ENCODE measurements around the gene LIN54.
A peak's percentile ranks its signal among the peaks of the same experiment; 100 is the strongest.
"Not testable (repeated sequence)": the region's sequence is repeated elsewhere in the genome, so short reads cannot be mapped to it uniquely, and the experiment has no call there.

Gene LIN54

DNA sequence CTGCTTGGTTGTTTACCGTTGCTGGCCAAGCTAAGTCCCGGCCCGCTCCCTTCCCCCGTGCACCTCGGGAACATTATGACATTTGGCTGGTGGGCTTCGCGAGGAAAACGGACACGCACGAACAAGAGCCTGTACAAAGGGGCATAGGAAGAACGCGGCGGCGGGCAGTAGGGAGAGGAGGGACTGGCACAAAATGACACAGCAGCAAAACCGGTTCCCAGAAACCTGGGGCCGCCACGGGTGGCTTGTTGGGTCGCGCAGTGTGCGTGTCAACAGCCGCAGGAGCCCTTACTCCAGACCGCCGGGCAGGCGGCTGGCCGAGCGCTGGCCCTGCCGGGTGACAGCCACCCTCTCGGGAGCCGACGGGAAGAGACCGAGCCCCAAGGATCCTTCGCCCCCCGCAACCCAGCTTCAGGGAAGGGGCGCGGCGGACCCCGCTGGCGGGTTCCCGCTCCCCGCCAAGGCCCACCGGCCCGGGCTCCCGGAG, 1.6 kb upstream of the LIN54 start:
- DNase-seq (ENCODE audit: low read depth in 3 of 3) = peak in 2 of 3 experiments; percentile 8 to 10

GRCh38 chr4:83011689-83012199, 1.1 kb upstream of the LIN54 start:
- no peak for DNase-seq (ENCODE audit: low read depth in 3 of 3)

DNA sequence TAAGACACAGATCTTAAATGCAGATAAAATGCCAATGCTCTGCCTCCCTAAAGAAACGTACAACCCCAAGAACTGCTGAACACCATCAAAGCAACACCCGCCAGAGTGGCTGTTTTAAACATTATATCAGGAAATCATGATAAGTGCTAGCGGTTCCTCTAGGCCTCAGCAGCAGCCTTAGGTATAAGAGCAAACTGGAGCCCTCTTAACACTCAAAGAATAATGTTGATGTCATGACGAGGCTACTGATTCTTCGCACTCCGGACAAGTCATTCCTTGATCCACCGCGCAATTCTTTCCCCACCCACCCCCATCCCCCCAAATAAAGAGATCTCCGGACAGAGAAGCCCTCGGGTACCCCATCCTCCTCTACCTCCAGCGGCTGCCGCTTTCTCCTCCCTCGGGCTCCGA, 507 bp downstream of the LIN54 start:
- no peak for DNase-seq (ENCODE audit: low read depth in 3 of 3)

DNA sequence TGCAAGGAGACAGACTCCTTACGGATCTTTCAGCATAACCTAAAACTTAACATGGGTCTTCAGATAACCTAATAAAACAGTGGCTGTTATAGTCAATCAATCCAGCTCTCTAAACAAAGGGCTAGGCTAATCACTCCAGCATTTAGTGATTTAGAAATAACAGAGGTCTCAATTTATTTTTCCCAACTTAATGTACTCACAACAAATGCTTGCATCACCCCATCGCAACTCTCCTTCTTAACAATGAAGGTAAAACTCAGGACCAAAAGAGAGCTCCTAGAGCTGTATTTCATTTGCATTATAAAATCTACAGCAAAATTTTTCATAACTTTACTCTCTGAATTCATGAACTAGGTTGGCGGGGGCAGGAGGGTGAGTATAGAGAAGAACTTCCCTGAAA, 1.1 kb downstream of the LIN54 start:
- DNase-seq (ENCODE audit: low read depth in 3 of 3) = no peak

- DNase-seq (ENCODE audit: low read depth in 3 of 3) = not testable (repeated sequence)
These were observed 7.4 kb downstream of the LIN54 start for GRCh38 chr4:83003044-83003791.

GRCh38 chr4:83002329-83002728, 8.3 kb downstream of the LIN54 start:
- no peak for DNase-seq (ENCODE audit: low read depth in 3 of 3)

- no peak for DNase-seq (ENCODE audit: low read depth in 3 of 3)
These were observed 11.7 kb downstream of the LIN54 start for GRCh38 chr4:82998898-82999297.

DNA sequence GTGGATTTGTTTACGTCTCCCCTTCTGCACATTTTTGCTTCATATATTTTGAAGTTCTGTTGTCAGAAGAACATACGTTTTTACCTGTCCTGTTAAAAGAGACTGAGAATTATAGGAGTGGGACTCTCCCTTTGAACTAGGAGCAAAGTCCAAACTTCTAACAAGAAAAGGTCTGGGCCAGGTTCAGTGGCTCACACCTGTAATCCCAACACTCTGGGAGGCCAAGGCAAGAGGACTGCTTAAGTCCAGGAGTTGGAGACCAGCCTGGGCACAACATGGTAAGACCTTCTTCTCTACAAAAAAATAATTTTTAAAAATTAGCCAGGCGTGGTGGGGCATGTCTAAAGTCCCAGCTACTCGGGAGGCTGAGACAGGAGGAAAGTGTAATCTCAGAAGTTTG, 15.8 kb downstream of the LIN54 start:
- DNase-seq (ENCODE audit: low read depth in 3 of 3) = no peak

DNA sequence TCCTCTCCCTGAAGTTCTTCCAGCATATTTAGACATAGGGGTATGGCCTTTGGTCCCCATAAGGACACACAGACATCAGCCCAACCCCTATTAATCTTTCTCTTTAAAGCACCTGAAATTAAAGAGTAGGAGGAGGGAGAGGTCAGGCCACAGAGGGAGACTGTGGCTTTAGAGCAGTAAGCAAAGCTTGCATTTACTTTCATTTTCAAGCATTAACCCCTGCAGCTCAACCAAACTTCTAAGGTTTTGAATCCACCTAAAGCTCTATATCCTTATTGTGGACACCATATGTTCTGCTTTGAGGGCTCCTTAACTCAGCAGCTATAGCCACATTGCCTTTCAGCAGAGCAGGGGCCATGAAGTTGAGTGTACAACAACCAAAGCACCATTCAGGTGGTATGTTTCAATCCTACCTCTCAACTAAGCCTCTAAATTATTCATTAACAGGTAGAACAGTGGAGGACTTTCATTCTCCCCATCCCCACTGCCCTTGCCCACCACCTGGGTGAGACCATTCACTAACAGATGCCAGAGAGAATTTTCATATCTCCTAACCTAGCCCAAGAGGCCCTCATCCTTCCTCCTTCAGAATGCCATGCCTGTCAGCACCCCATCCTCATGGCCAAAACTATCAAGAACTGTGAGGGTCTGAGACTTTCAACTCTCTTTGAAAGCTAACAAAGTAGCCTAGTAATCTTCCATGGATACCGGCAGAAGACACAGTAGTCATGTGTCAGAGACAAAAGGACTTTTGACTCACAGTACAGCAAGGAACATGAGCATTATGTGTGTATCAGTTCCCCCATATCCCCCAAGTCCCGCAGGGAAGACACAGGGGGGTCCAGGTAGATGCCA, 20.8 kb downstream of the LIN54 start:
- no peak for DNase-seq (ENCODE audit: low read depth in 3 of 3)

DNA sequence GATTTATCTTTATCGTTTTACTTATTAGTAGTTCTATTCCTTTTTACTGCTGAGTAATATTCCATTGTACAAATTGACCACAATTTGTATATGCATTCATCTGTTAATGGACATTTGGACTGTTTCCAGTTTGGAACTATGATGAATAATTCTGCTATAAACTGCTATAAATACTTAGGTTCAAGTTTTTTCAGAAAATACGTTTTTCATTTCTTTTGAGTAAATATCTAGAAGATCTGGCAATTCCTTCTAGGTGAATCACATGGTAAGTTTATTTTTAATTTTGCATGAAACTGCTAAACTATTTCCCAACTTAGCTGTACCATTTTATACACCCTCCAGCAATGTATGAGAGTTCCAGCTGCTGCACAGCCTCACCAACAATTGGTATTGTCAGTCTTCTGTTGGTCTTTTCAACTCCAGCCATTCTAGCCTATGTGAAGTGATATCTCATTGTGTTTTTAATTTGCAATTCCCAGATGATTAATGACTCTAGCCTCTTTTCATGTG, 22.2 kb downstream of the LIN54 start:
- DNase-seq (ENCODE audit: low read depth in 3 of 3) = no peak

GRCh38 chr4:82987519-82987918, 23.1 kb downstream of the LIN54 start:
- not testable (repeated sequence) for DNase-seq (ENCODE audit: low read depth in 3 of 3)

DNA sequence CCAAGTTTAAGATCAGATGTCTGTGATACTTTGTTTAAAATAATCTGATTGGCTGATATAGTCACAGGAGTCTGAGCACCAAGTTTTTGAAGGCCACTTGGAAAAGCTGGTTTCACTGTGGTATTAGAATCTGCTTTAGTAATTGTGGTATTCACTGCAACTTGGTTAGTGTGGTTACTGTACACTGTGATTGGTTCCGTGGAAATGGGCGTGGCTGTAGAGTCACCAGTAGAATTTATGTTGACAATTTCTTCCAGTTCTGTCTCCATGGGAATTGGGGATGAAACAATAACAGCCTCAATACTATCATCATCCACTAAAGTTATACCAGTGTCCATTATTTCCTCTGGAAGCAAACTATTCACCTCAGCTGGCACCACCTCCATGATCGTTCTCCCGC, 26.2 kb downstream of the LIN54 start:
- DNase-seq (ENCODE audit: low read depth in 3 of 3) = no peak

GRCh38 chr4:82983444-82983843, 27.2 kb downstream of the LIN54 start:
- no peak for DNase-seq (ENCODE audit: low read depth in 3 of 3)

DNA sequence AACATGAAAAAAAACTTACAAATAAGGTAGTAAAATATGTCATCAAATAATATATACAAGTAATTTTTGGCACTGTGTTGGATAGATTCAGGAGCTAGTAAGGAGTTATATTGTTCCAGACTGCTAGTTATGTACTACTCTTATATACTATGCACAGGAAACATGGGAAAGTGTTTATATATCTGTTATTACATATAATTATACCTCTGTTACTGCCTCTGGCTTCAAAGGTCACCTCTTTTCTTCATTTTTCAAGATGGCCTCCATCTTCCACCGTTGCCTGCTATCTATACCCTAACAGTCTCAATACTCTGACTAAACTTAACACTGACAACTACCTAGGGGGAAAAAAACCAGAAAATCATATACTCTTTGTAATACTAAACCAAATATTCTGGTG, 29.5 kb downstream of the LIN54 start:
- no peak for DNase-seq (ENCODE audit: low read depth in 3 of 3)

DNA sequence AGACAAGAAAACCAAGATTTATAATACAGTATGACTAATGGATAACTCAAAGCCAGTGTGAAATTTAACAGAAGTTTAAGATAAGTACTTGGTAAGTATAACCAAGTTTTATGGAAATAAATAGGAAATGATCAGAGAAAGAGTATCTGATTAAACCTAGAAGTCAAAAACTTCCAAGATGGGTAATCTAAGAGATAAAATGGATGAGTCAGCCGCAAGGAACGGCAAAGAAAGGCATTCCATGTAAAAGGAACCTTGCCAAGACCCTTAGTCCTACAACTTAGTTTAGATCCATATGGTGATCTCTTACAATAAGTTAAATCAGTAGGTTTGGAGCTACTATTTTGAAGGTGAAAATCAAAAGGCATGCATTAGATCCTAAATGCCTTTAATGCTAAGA, 34.8 kb downstream of the LIN54 start:
- DNase-seq (ENCODE audit: low read depth in 3 of 3) = no peak

GRCh38 chr4:82969414-82969813, 41.2 kb downstream of the LIN54 start:
- DNase-seq (ENCODE audit: low read depth in 3 of 3) = no peak

DNA sequence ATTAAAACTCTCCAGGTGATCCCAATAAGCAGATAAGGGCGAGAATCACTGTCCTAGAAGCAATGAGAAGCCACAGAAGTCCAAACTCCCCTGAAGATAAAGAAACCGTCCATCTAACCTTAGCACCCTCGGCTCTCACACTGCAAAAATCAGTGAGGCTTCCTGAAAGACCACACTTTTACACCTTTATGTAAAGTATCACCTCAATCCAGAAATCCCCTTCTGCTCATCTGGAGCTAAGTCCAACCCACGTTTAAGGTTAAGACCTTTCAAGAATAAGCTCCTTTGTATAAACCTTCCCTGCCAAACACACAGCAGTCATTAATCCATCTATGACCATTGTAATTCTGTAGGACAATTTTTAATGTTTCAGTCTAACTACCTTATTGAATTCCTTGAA, 41.7 kb downstream of the LIN54 start:
- no peak for DNase-seq (ENCODE audit: low read depth in 3 of 3)

DNA sequence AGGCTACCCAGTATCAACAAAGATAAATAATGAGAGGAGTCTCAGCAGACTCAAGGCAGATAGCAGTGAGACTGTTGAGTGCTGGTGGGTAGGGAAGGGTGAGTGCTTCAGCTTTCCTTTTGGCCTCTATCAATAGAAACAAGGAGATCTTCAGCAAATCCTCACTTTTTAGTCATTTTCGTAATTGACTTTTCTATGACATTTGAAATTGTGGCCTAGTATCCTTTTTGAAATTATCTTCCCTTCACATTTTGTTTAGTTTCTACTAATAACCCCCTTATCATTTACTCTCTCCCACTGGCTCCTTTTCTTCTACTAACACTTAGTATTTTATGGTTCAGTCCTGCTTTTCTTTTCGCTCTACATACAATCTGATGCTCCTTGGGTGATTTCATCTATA, 44.9 kb downstream of the LIN54 start:
- DNase-seq (ENCODE audit: low read depth in 3 of 3) = no peak

DNA sequence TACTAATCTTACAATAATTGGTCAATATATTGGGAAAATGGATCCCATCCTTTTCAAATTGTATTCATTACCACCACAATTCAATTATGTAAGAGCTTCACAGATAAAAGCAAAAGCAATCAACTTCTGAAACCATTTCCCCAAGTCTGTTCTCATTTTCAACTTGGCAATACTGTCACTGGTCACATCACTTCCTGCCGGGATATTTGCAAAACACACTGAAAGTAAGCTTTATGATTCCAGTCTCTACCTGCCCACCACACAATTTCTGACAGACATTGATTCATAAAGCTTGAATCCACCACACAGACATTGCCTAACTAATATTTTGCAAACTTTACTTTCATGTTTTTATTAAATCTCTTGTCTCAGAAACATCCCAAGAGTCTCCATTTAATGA, 53.6 kb downstream of the LIN54 start:
- no peak for DNase-seq (ENCODE audit: low read depth in 3 of 3)

GRCh38 chr4:82954212-82954611, 56.4 kb downstream of the LIN54 start:
- no peak for DNase-seq (ENCODE audit: low read depth in 3 of 3)

GRCh38 chr4:82951196-82951595, 59.4 kb downstream of the LIN54 start:
- no peak for DNase-seq (ENCODE audit: low read depth in 3 of 3)

- DNase-seq (ENCODE audit: low read depth in 3 of 3) = no peak
These were observed 61.9 kb downstream of the LIN54 start for GRCh38 chr4:82948647-82949204.
